A549 (cell line): ENCODE measurements around the gene CRYBG3. TPM values are rescaled to one million over a fixed set of nuclear protein-coding genes. Genes with fewer than 3 reads are reported as not detected.

Source experiments
- ATAC-seq, 2 experiments: fragments of 200-7000 bp in 1 of 2; fragments of >200 bp in 1 of 2; cut with Nextera tagmentation in 1 of 2; cut with Tn5 transposase in 1 of 2; 3 replicates each; pipeline versions ENCODE4 v1.8.0 to v1.9.1; 2018 to 2020; ENCODE audit warnings: mild to moderate bottlenecking in 1 of 2, moderate library complexity in 1 of 2
- CTCF ChIA-PET: fragments of 300-600 bp; sonication (Branson Sonifier 250); formaldehyde crosslinking; extraction: SDS; loops from one replicate; lab custom pipeline; 2021; ENCODE audit warnings: antibody characterized with exemption, inconsistent platforms; lab: Yijun Ruan, JAX
- POLR2A ChIA-PET: fragments of 350-600 bp; formaldehyde crosslinking; extraction: SDS; loops from one replicate; lab custom pipeline; 2021; ENCODE audit warnings: antibody characterized with exemption, inconsistent platforms; lab: Yijun Ruan, JAX
- DNase-seq, 2 experiments: peaks; one replicate each; pipeline versions ENCODE4 v3.0.0 to v3.0.0-alpha.2; 2011 to 2016; ENCODE audit warnings: low read depth in 1 of 2, low spot score in 1 of 2
- FAIRE-seq: peaks from 2 replicates; lab custom pipeline; 2011; peaks lifted over from hg19 to GRCh38; lab: Jason Lieb, UNC
- H3K27ac ChIP-seq, 2 experiments: fragments of >200 bp; sonication (Bioruptor Twin); formaldehyde crosslinking; 3 replicates each; pipeline ENCODE4 v1.5.1; 2016 to 2017
- H3K4me1 ChIP-seq: fragments of >200 bp; sonication (Bioruptor Twin); formaldehyde crosslinking; 3 replicates; pipeline ENCODE4 v1.6.1; 2016
- H3K4me2 ChIP-seq: fragments of >200 bp; sonication (Bioruptor Twin); formaldehyde crosslinking; 3 replicates; pipeline ENCODE4 v1.6.1; 2016
- H3K4me3 ChIP-seq: fragments of >200 bp; sonication (Bioruptor Twin); formaldehyde crosslinking; 3 replicates; pipeline ENCODE4 v1.5.1; 2016
- H3K9me3 ChIP-seq: fragments of >200 bp; sonication (Bioruptor Twin); formaldehyde crosslinking; 3 replicates; pipeline ENCODE4 v1.6.1; 2016
- CEBPB ChIP-seq, 2 experiments: fragments of >200 bp in 1 of 2; sonication (Bioruptor Twin) in 1 of 2; formaldehyde crosslinking in 1 of 2; IDR thresholded peaks; 2 replicates each; pipeline ENCODE4 v1.6.1; 2012 to 2016
- EHMT2 ChIP-seq: fragments of 200-600 bp; sonication (generic); IDR thresholded peaks from 2 replicates; pipeline ENCODE4 v1.6.1; 2016; ENCODE audit warnings: antibody characterized with exemption, low read depth, mild to moderate bottlenecking, moderate library complexity
- ESRRA ChIP-seq: fragments of 150-350 bp; IDR thresholded peaks from 2 replicates; pipeline ENCODE4 v1.6.1; 2014; ENCODE audit warnings: mild to moderate bottlenecking, low read length, borderline replicate concordance
- FOSB ChIP-seq: fragments of 250-450 bp; sonication (Bioruptor Pico); IDR thresholded peaks from 2 replicates; pipeline ENCODE4 v1.5.0; 2020; ENCODE audit warnings: mild to moderate bottlenecking, moderate library complexity
- FOSL2 ChIP-seq, 2 experiments: fragments of 450-650 bp in 1 of 2; fragments of >200 bp in 1 of 2; sonication (Bioruptor Twin) in 1 of 2; formaldehyde crosslinking; IDR thresholded peaks; 2 replicates each; pipeline versions ENCODE4 v1.5.0 to v1.6.1; 2016 to 2020; ENCODE audit warnings: mild to moderate bottlenecking in 1 of 2, moderate library complexity in 1 of 2
- FOXS1 ChIP-seq: fragments of 250-450 bp; sonication (Bioruptor Pico); IDR thresholded peaks from 2 replicates; pipeline ENCODE4 v1.5.0; 2020; ENCODE audit warnings: mild to moderate bottlenecking, moderate library complexity
- HEYL ChIP-seq: fragments of 250-450 bp; sonication (Bioruptor Pico); IDR thresholded peaks from 2 replicates; pipeline ENCODE4 v1.8.0; 2021; ENCODE audit warnings: mild to moderate bottlenecking, moderate library complexity
- HOXA7 ChIP-seq: fragments of 250-450 bp; sonication (Bioruptor Pico); IDR thresholded peaks from 2 replicates; pipeline ENCODE4 v1.5.0; 2020; ENCODE audit warnings: mild to moderate bottlenecking, moderate library complexity
- HOXB13 ChIP-seq: fragments of 250-450 bp; sonication (Bioruptor Pico); IDR thresholded peaks from 2 replicates; pipeline ENCODE4 v1.5.0; 2020; ENCODE audit warnings: low read depth, mild to moderate bottlenecking, moderate library complexity
- HOXB5 ChIP-seq: fragments of 250-450 bp; sonication (Bioruptor Pico); IDR thresholded peaks from 2 replicates; pipeline ENCODE4 v1.5.0; 2020; ENCODE audit warnings: mild to moderate bottlenecking, moderate library complexity
- JUN ChIP-seq, 2 experiments: fragments of >200 bp; sonication (Bioruptor Twin); formaldehyde crosslinking; IDR thresholded peaks; 2 replicates in 1 of 2; 3 replicates in 1 of 2; pipeline ENCODE4 v1.6.1; 2016 to 2017
- JUNB ChIP-seq: fragments of >200 bp; sonication (Bioruptor Twin); formaldehyde crosslinking; IDR thresholded peaks from 2 replicates; pipeline ENCODE4 v1.6.1; 2016
- KDM1A ChIP-seq: fragments of 200-600 bp; sonication (generic); IDR thresholded peaks from 2 replicates; pipeline ENCODE4 v1.6.1; 2016; ENCODE audit warnings: low read depth, mild to moderate bottlenecking
- KDM5A ChIP-seq: fragments of 200-600 bp; sonication (generic); IDR thresholded peaks from 2 replicates; pipeline ENCODE4 v1.6.1; 2016; ENCODE audit warnings: antibody characterized with exemption, mild to moderate bottlenecking
- MAZ ChIP-seq: fragments of 150-350 bp; IDR thresholded peaks from 2 replicates; pipeline ENCODE4 v1.6.1; 2014; ENCODE audit warnings: antibody characterized with exemption, low read depth, low read length, borderline replicate concordance
- MYC ChIP-seq: IDR thresholded peaks from 2 replicates; pipeline ENCODE4 v1.6.1; 2012; ENCODE audit warnings: mild to moderate bottlenecking, inconsistent platforms, low read length, improper control_type of control experiment, borderline replicate concordance
- NFE2L2 ChIP-seq: fragments of 150-350 bp; conservative IDR thresholded peaks from 2 replicates; pipeline ENCODE4 v1.6.1; 2014; ENCODE audit warnings: low read length
- NPAS2 ChIP-seq: fragments of 250-450 bp; sonication (Bioruptor Pico); IDR thresholded peaks from 2 replicates; pipeline ENCODE4 v1.8.0; 2022; ENCODE audit warnings: mild to moderate bottlenecking, moderate library complexity, borderline replicate concordance
- NR3C1 ChIP-seq: fragments of >200 bp; sonication (Bioruptor Twin); formaldehyde crosslinking; IDR thresholded peaks from 3 replicates; pipeline ENCODE4 v1.6.1; 2017
- RCOR1 ChIP-seq: fragments of 150-350 bp; IDR thresholded peaks from 2 replicates; pipeline ENCODE4 v1.6.1; 2014; ENCODE audit warnings: antibody characterized with exemption, low read length, low read depth
- TP53 ChIP-seq: fragments of 250-450 bp; sonication (Bioruptor Pico); IDR thresholded peaks from 2 replicates; pipeline ENCODE4 v1.5.0; 2021; ENCODE audit warnings: mild to moderate bottlenecking, moderate library complexity
- WGBS: methylation state at CpG from one replicate; pipeline ENCODE4 v1.1.6; 2017; ENCODE audit errors: missing lambda C conversion rate; 5-methylcytosine and 5-hydroxymethylcytosine counted together
- polyA plus RNA-seq, 4 experiments: library from polyadenylated mRNA; depleted of rRNA in 3 of 4; stranded (reverse); fragments of >200 nt; fragmentation: RNase III in 1 of 4; extraction: RNeasy Plus Mini Kit Qiagen cat#74134 plus additional on column Dnase treatment in 1 of 4; gene quantifications; 2 replicates in 3 of 4; 3 replicates in 1 of 4; pipeline ENCODE4 v1.2.3, GENCODE V29; 2011 to 2017
- TF ChIP-seq, protein P1 (sequence below): IDR thresholded peaks from 2 replicates; pipeline ENCODE4 v1.6.1; 2012
- TF ChIP-seq, protein P2 (sequence below): IDR thresholded peaks from 2 replicates; pipeline ENCODE4 v1.6.1; 2012; ENCODE audit warnings: low read depth, borderline replicate concordance
- TF ChIP-seq, protein P3 (sequence below): fragments of 250-450 bp; sonication (Bioruptor Pico); IDR thresholded peaks from 2 replicates; pipeline ENCODE4 v1.5.0; 2020; ENCODE audit warnings: low read depth, mild to moderate bottlenecking, moderate library complexity
- TF ChIP-seq, protein P4 (sequence below): fragments of 150-350 bp; IDR thresholded peaks from 2 replicates; pipeline ENCODE4 v1.6.1; 2014; ENCODE audit warnings: low read depth, mild to moderate bottlenecking, low read length
- TF ChIP-seq, protein P5 (sequence below): fragments of 200-600 bp; sonication (generic); IDR thresholded peaks from 2 replicates; pipeline ENCODE4 v1.6.1; 2016; ENCODE audit warnings: antibody characterized with exemption, mild to moderate bottlenecking, moderate library complexity

The CRYBG3 gene
- polyA plus RNA-seq, 2 of the 4 experiments (the other 2 are of a cell fraction), result 3.6 to 8.7 TPM

DNA sequence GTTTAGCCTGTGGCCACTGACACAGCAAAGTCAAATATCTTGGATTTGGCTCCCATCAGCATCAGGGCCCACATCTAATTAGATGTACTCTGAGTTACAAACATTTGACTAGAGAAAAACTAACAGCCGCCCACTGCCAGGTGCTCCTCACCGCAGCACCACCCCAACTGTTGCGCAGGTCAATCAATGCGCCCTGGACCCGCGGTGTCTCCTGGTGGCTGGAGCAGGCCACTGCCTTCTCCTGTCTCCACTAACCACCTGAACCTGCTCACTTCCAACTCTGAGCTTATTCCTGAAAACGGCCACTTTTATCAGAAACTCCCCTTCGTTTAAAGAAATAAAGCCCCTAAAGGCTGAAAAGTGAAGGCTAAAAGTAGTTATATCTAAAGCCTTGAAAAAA lies 146.2 kb downstream of the CRYBG3 start:
- H3K9me3 ChIP-seq, result no peaks in the 10 kb centered on the region
- no peak overlapping the region for H3K4me2 ChIP-seq
- ChIA-PET CTCF (no interaction called here), POLR2A (interaction anchor here (0.6 kb wide), 1 partner anchor 405 kb away, joined by 5 read pairs; no protein-coding TSS in a partner anchor)
- DNase-seq (no peak), FAIRE-seq (no peak), ATAC-seq (no peak)
- peaks cover 17% of the 10 kb centered on the region; the same call in 2 of the 3 replicates for H3K4me1 ChIP-seq
- TF ChIP-seq FOSB (no peak), NFE2L2 (no peak), ESRRA (no peak), FOXS1 (CRISPR knock-in tag) (no peak), MAZ (no peak), TP53 (CRISPR knock-in tag) (no peak), RCOR1 (no peak), CEBPB (IDR thresholded peaks at IDR 0.05) (no peak), EHMT2 (no peak), NPAS2 (CRISPR knock-in tag) (no peak), HOXB5 (CRISPR knock-in tag) (no peak), KDM1A (no peak), MYC (no peak), HOXA7 (CRISPR knock-in tag) (no peak), JUNB (no peak)
- TF ChIP-seq, protein P1, sequence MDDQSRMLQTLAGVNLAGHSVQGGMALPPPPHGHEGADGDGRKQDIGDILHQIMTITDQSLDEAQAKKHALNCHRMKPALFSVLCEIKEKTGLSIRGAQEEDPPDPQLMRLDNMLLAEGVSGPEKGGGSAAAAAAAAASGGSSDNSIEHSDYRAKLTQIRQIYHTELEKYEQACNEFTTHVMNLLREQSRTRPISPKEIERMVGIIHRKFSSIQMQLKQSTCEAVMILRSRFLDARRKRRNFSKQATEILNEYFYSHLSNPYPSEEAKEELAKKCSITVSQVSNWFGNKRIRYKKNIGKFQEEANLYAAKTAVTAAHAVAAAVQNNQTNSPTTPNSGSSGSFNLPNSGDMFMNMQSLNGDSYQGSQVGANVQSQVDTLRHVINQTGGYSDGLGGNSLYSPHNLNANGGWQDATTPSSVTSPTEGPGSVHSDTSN, result no peak
- TF ChIP-seq, protein P2, sequence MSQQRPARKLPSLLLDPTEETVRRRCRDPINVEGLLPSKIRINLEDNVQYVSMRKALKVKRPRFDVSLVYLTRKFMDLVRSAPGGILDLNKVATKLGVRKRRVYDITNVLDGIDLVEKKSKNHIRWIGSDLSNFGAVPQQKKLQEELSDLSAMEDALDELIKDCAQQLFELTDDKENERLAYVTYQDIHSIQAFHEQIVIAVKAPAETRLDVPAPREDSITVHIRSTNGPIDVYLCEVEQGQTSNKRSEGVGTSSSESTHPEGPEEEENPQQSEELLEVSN, result no peak
- WGBS, result 93% methylated on average over 8 of the region's 8 CpGs
- no peak overlapping the region for H3K27ac ChIP-seq
- H3K4me3 ChIP-seq, result no peak overlapping the region

DNA sequence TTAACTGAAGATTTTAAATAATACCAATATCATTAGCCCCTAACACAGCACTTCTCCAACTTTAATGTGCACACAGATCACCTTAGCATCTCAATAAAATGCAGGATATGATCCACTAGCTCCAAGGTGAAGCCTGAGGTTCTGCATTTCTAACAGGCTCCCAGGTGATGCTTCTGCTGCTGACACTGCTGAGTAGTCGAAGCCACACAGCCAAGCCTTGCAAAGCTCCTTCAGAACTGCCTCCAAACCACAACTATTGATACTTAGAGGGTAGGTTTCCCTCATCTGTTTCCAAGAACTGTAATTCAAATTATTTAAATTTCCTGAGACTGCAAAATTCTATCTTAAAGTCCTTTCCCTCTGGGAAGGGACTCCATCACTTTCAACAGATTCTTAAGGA lies 146.6 kb downstream of the CRYBG3 start:
- FAIRE-seq, result no peak

More for the DNA sequence above, 146.6 kb downstream of the CRYBG3 start:
- Histone ChIP-seq H3K4me1 (peaks cover 17% of the 10 kb centered on the region; the same call in 2 of the 3 replicates), H3K4me2 (no peak overlapping the region), H3K9me3 (no peaks in the 10 kb centered on the region), H3K4me3 (no peak overlapping the region)
- POLR2A ChIA-PET, result no interaction called here
- ATAC-seq (no peak), DNase-seq (no peak)
- CTCF ChIA-PET, result interaction anchor here (0.6 to 1.2 kb wide), 2 partner anchors 9 to 249 kb away, joined by 3 read pairs; no protein-coding TSS in a partner anchor
- WGBS, result 92% methylated on average over 1 of the region's 1 CpG
- no peak for TF ChIP-seq JUN (IDR thresholded peaks at IDR 0.05)
- no peak for TF ChIP-seq RCOR1
- TF ChIP-seq, protein P1, result no peak
- no peak for TF ChIP-seq FOSL2 (IDR thresholded peaks at IDR 0.05)
- TF ChIP-seq FOSL2 (CRISPR knock-in tag; IDR thresholded peaks at IDR 0.05), result no peak
- TF ChIP-seq, protein P3, sequence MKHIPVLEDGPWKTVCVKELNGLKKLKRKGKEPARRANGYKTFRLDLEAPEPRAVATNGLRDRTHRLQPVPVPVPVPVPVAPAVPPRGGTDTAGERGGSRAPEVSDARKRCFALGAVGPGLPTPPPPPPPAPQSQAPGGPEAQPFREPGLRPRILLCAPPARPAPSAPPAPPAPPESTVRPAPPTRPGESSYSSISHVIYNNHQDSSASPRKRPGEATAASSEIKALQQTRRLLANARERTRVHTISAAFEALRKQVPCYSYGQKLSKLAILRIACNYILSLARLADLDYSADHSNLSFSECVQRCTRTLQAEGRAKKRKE (CRISPR knock-in tag), result no peak
- TF ChIP-seq HOXA7 (CRISPR knock-in tag), result no peak
- TF ChIP-seq, protein P4, sequence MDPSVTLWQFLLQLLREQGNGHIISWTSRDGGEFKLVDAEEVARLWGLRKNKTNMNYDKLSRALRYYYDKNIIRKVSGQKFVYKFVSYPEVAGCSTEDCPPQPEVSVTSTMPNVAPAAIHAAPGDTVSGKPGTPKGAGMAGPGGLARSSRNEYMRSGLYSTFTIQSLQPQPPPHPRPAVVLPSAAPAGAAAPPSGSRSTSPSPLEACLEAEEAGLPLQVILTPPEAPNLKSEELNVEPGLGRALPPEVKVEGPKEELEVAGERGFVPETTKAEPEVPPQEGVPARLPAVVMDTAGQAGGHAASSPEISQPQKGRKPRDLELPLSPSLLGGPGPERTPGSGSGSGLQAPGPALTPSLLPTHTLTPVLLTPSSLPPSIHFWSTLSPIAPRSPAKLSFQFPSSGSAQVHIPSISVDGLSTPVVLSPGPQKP, result no peak
- no peak for TF ChIP-seq NR3C1
- TF ChIP-seq HEYL (CRISPR knock-in tag), result no peak
- no peak for TF ChIP-seq HOXB13
- TF ChIP-seq KDM5A, result no peak
- TF ChIP-seq, protein P5, sequence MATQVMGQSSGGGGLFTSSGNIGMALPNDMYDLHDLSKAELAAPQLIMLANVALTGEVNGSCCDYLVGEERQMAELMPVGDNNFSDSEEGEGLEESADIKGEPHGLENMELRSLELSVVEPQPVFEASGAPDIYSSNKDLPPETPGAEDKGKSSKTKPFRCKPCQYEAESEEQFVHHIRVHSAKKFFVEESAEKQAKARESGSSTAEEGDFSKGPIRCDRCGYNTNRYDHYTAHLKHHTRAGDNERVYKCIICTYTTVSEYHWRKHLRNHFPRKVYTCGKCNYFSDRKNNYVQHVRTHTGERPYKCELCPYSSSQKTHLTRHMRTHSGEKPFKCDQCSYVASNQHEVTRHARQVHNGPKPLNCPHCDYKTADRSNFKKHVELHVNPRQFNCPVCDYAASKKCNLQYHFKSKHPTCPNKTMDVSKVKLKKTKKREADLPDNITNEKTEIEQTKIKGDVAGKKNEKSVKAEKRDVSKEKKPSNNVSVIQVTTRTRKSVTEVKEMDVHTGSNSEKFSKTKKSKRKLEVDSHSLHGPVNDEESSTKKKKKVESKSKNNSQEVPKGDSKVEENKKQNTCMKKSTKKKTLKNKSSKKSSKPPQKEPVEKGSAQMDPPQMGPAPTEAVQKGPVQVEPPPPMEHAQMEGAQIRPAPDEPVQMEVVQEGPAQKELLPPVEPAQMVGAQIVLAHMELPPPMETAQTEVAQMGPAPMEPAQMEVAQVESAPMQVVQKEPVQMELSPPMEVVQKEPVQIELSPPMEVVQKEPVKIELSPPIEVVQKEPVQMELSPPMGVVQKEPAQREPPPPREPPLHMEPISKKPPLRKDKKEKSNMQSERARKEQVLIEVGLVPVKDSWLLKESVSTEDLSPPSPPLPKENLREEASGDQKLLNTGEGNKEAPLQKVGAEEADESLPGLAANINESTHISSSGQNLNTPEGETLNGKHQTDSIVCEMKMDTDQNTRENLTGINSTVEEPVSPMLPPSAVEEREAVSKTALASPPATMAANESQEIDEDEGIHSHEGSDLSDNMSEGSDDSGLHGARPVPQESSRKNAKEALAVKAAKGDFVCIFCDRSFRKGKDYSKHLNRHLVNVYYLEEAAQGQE, result no peak
- TF ChIP-seq, all 56 proteins: peak for 0
- no peak overlapping the region for H3K27ac ChIP-seq
